OCI-LY3 (cell line): Measurements from ENCODE around the gene PHC3.

Experiments
- H2AFZ ChIP-seq: fragments of 200-600, 300-600 bp; shearing (Covaris generic); 2 replicates; pipeline ENCODE4 v1.6.0; 2014; ENCODE audit warnings: antibody characterized with exemption, low read depth, low read length
- H3K27ac ChIP-seq: fragments of 200-600, 300-600 bp; sonication (generic); 2 replicates; pipeline ENCODE4 v1.5.1; 2014; ENCODE audit warnings: mild to moderate bottlenecking, low read length, moderate library complexity, mixed read lengths
- H3K27me3 ChIP-seq: fragments of 200-600, 300-600 bp; sonication (generic); 2 replicates; pipeline ENCODE4 v1.6.1; 2014; ENCODE audit warnings: low read depth, low read length, mixed read lengths
- H3K36me3 ChIP-seq: fragments of 200-600, 300-600 bp; sonication (generic); replicated peaks from 2 replicates; pipeline ENCODE3; 2014; ENCODE audit warnings: low read depth, low read length, mixed read lengths
- H3K4me1 ChIP-seq: fragments of 300-600, 200-600 bp; sonication (generic); 2 replicates; pipeline ENCODE4 v1.6.1; 2014; ENCODE audit warnings: low read length, mixed read lengths
- H3K4me2 ChIP-seq: fragments of 200-600, 300-600 bp; sonication (generic); 2 replicates; pipeline ENCODE4 v1.6.1; 2014; ENCODE audit warnings: low read length, mixed read lengths
- H3K4me3 ChIP-seq: fragments of 300-600, 200-600 bp; sonication (generic); 2 replicates; pipeline ENCODE4 v1.5.1; 2014; ENCODE audit warnings: antibody characterized with exemption, mild to moderate bottlenecking, low read length, moderate library complexity
- H3K79me2 ChIP-seq: fragments of 300-600, 200-600 bp; shearing (Covaris generic); 2 replicates; pipeline ENCODE4 v1.6.1; 2014; ENCODE audit warnings: mild to moderate bottlenecking, low read length, mixed read lengths
- H3K9ac ChIP-seq: fragments of 300-600, 200-600 bp; shearing (Covaris generic); 2 replicates; pipeline ENCODE4 v1.6.0; 2014; ENCODE audit warnings: mild to moderate bottlenecking, low read length, moderate library complexity
- H3K9me3 ChIP-seq: fragments of 200-600, 300-600 bp; shearing (Covaris generic); 2 replicates; pipeline ENCODE4 v1.6.1; 2014; ENCODE audit warnings: low read length, mixed read lengths; ENCODE audit not compliant: insufficient read depth
- H4K20me1 ChIP-seq: fragments of 200-600, 300-600 bp; sonication (generic); 2 replicates; pipeline ENCODE4 v1.6.1; 2016; ENCODE audit warnings: low read length, mixed read lengths; ENCODE audit not compliant: insufficient read depth
- CTCF ChIP-seq: fragments of 200-600, 300-600 bp; sonication (generic); IDR thresholded peaks from 2 replicates; pipeline ENCODE4 v1.5.1; 2014; ENCODE audit warnings: antibody characterized with exemption, low read length, low read depth
- EZH2phosphoT487 ChIP-seq: fragments of 200-600 bp; shearing (Covaris generic); IDR thresholded peaks from 2 replicates; pipeline ENCODE4 v1.6.1; 2018; ENCODE audit warnings: antibody characterized with exemption, mixed run types, low read depth

Gene PHC3

DNA sequence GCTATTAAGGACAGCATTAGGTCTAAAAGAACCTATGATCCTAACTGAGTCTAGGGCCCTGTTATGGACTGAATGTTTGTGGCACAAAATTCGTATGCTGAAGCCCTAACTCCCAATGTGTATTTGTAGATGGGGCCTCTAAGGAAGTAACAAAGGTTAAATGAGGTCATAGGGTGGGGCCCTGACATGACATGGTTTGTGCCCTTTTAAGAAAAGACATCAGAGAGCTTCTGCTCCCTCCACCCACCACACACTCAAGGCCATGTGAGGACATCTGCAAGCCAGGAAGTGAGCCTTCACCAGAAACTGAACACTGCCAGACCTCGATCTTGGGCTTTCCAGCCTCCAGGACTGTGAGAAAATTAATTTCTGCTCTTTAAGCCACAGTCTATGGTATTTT, 49.2 kb downstream of the PHC3 start:
- H3K36me3 ChIP-seq: peaks cover 62% of the 10 kb centered on the region
- no peak overlapping the region for H3K4me3 ChIP-seq
- H3K27me3 ChIP-seq: no peaks in the 10 kb centered on the region
- H3K9me3 ChIP-seq: no peaks in the 10 kb centered on the region
- H3K9ac ChIP-seq: no peak overlapping the region
- peaks cover 9% of the 10 kb centered on the region for H4K20me1 ChIP-seq
- H3K27ac ChIP-seq: no peak overlapping the region
- TF ChIP-seq CTCF (no peak), EZH2phosphoT487 (no peak)
- no peak overlapping the region for H3K4me2 ChIP-seq
- H3K4me1 ChIP-seq: peaks cover 21% of the 10 kb centered on the region
- no peaks in the 10 kb centered on the region for H3K79me2 ChIP-seq
- H2AFZ ChIP-seq: no peak overlapping the region

- Histone ChIP-seq H3K79me2 (no peaks in the 10 kb centered on the region), H3K4me3 (no peak overlapping the region), H3K9me3 (no peaks in the 10 kb centered on the region), H4K20me1 (peaks cover 9% of the 10 kb centered on the region), H3K27ac (no peak overlapping the region), H3K4me1 (peaks cover 21% of the 10 kb centered on the region), H3K4me2 (no peak overlapping the region), H3K9ac (no peak overlapping the region), H2AFZ (no peak overlapping the region), H3K27me3 (no peaks in the 10 kb centered on the region), H3K36me3 (peaks cover 46% of the 10 kb centered on the region)
- no peak for TF ChIP-seq CTCF
- TF ChIP-seq EZH2phosphoT487: no peak
Observed at GRCh38 chr3:170130532-170130931, 51.0 kb downstream of the PHC3 start.

DNA sequence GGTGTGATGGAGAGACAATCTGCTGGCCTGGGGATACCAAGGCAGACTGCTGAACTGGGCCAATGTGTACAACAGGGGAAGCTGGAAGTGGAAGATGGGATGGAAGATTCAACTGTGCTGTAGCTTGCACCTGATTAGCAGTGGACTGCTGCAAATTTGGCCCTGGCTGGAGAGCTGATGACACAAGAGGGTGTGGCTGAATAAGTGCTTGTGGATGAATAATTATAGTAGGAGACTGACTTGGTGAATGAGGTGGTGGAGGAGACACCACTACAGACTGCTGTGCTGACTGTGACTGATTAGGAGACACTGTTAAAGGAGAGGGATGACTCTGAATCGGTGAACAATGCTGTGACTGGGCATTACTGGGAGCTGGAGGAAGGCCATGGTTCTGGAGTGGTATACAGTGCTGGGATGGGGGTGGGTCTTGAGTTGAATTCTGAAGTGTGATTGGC, 52.5 kb downstream of the PHC3 start:
- TF ChIP-seq EZH2phosphoT487 (no peak), CTCF (no peak)
- H3K4me3 ChIP-seq: no peak overlapping the region
- H3K9me3 ChIP-seq: no peaks in the 10 kb centered on the region
- no peak overlapping the region for H3K4me2 ChIP-seq
- H3K27ac ChIP-seq: no peak overlapping the region
- peaks cover 36% of the 10 kb centered on the region for H3K36me3 ChIP-seq
- H3K9ac ChIP-seq: no peak overlapping the region
- H3K79me2 ChIP-seq: no peaks in the 10 kb centered on the region
- H4K20me1 ChIP-seq: peaks cover 14% of the 10 kb centered on the region
- H3K27me3 ChIP-seq: no peaks in the 10 kb centered on the region
- peaks cover 21% of the 10 kb centered on the region for H3K4me1 ChIP-seq
- no peak overlapping the region for H2AFZ ChIP-seq

- no peak overlapping the region for H3K4me2 ChIP-seq
- TF ChIP-seq EZH2phosphoT487: no peak
- TF ChIP-seq CTCF: no peak
- no peaks in the 10 kb centered on the region for H3K27me3 ChIP-seq
- no peaks in the 10 kb centered on the region for H3K9me3 ChIP-seq
- H3K79me2 ChIP-seq: no peaks in the 10 kb centered on the region
- peaks cover 14% of the 10 kb centered on the region for H4K20me1 ChIP-seq
- no peak overlapping the region for H2AFZ ChIP-seq
- H3K4me1 ChIP-seq: peaks cover 21% of the 10 kb centered on the region
- H3K9ac ChIP-seq: no peak overlapping the region
- H3K4me3 ChIP-seq: no peak overlapping the region
- peaks cover 31% of the 10 kb centered on the region for H3K36me3 ChIP-seq
- no peak overlapping the region for H3K27ac ChIP-seq
Observed at GRCh38 chr3:170128259-170128976, 53.1 kb downstream of the PHC3 start.
